ENCODE data around the gene DOCK9. TPM values are rescaled to one million over a fixed set of nuclear protein-coding genes. Genes with fewer than 3 reads are reported as not detected.

DOCK9 gene
- total RNA-seq, 1 donor from 2014 or later, result 45.9 TPM

DNA sequence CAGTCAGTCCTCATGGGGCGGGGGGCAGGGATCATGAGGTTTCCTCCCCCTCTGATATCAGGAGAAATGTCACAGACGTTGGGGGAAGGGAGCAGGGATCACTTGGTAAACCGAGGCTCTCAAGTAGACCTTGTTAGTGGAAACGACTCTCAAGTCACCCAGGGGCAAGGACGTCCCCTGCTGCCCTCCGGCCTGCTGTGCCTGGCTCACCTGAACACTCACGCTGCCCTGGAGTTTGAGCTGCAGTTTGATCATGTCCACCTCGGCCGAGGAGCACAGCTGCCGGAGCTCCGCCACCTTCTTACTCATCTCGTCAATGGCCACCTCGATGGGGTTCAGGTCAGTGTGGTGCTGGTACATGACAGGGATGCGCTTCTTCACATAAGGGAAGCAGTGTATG, 177.8 kb downstream of the DOCK9 start:
- Mint-ChIP-seq H3K27ac (ENCODE audit: unreplicated experiment) (no peak overlapping the region), H3K4me1 (ENCODE audit: low read depth) (no peaks in the 10 kb centered on the region), H3K9me3 (ENCODE audit: low read depth) (no peaks in the 10 kb centered on the region), H3K27me3 (ENCODE audit: low read depth) (no peaks in the 10 kb centered on the region), H3K4me3 (ENCODE audit: unreplicated experiment) (no peak overlapping the region), H3K36me3 (ENCODE audit: low read depth) (peaks cover 29% of the 10 kb centered on the region)
- no peak for DNase-seq (ENCODE audit: low spot score)
- TF ChIP-seq, protein P1, sequence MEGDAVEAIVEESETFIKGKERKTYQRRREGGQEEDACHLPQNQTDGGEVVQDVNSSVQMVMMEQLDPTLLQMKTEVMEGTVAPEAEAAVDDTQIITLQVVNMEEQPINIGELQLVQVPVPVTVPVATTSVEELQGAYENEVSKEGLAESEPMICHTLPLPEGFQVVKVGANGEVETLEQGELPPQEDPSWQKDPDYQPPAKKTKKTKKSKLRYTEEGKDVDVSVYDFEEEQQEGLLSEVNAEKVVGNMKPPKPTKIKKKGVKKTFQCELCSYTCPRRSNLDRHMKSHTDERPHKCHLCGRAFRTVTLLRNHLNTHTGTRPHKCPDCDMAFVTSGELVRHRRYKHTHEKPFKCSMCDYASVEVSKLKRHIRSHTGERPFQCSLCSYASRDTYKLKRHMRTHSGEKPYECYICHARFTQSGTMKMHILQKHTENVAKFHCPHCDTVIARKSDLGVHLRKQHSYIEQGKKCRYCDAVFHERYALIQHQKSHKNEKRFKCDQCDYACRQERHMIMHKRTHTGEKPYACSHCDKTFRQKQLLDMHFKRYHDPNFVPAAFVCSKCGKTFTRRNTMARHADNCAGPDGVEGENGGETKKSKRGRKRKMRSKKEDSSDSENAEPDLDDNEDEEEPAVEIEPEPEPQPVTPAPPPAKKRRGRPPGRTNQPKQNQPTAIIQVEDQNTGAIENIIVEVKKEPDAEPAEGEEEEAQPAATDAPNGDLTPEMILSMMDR (IDR thresholded peaks at IDR 0.05), result no peak

- DNase-seq (ENCODE audit: low spot score), result no peak
- no peak overlapping the region for H3K4me3 Mint-ChIP-seq (ENCODE audit: unreplicated experiment)
- no peaks in the 10 kb centered on the region for H3K27me3 Mint-ChIP-seq (ENCODE audit: low read depth)
- H3K36me3 Mint-ChIP-seq (ENCODE audit: low read depth), result peaks cover 35% of the 10 kb centered on the region
- no peak overlapping the region for H3K27ac Mint-ChIP-seq (ENCODE audit: unreplicated experiment)
- TF ChIP-seq, protein P1 (IDR thresholded peaks at IDR 0.05), result no peak
- H3K9me3 Mint-ChIP-seq (ENCODE audit: low read depth), result no peaks in the 10 kb centered on the region
- H3K4me1 Mint-ChIP-seq (ENCODE audit: low read depth), result no peaks in the 10 kb centered on the region
Observed at GRCh38 chr13:98798849-98799645, 178.8 kb downstream of the DOCK9 start.

DNA sequence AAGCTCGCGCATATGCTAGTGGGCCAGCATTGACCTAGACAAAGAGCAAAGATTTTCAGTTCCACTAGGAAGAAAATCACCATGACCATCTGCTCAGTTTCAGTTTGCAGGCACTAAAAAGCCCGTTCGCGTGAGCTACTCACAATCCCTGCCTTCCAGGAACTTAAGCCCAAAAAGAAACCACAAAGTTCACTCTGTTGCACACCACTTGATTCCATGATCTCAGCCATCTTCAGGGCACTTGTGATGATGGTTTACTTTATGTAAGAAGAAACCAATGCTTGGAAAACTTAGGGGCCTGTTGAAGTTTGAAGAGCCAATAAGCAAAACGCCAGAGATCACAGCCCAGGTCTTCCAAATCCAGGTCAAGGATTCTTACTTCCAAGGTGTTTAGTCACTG, 180.4 kb downstream of the DOCK9 start:
- DNase-seq (ENCODE audit: low spot score), result no peak
- H3K27me3 Mint-ChIP-seq (ENCODE audit: low read depth), result no peaks in the 10 kb centered on the region
- H3K36me3 Mint-ChIP-seq (ENCODE audit: low read depth), result peaks cover 34% of the 10 kb centered on the region
- no peak overlapping the region for H3K4me3 Mint-ChIP-seq (ENCODE audit: unreplicated experiment)
- no peaks in the 10 kb centered on the region for H3K4me1 Mint-ChIP-seq (ENCODE audit: low read depth)
- TF ChIP-seq, protein P1 (IDR thresholded peaks at IDR 0.05), result no peak
- no peaks in the 10 kb centered on the region for H3K9me3 Mint-ChIP-seq (ENCODE audit: low read depth)
- H3K27ac Mint-ChIP-seq (ENCODE audit: unreplicated experiment), result no peak overlapping the region

DNA sequence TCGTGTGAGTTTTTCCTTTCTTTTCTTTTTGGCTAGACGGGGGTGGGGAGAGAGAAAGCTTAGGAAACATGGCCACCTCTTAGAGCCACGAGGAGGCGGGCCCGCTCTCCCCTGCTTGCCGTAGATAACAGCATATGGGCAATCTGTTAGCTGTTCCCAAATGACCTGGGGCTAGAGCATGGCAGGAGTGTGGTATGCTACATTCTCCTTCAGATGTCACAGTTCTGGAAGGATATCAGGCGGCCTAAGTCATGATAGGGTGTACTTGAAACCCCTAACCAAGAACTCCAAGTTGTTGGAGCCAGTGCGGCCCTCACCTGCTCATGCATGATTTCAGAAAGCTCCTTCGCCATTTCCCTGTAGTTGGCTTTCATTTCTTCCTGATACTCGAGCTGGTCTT, 181.1 kb downstream of the DOCK9 start:
- DNase-seq (ENCODE audit: low spot score), result no peak
- Mint-ChIP-seq H3K27me3 (ENCODE audit: low read depth) (no peaks in the 10 kb centered on the region), H3K4me1 (ENCODE audit: low read depth) (no peaks in the 10 kb centered on the region), H3K4me3 (ENCODE audit: unreplicated experiment) (no peak overlapping the region), H3K9me3 (ENCODE audit: low read depth) (no peaks in the 10 kb centered on the region), H3K27ac (ENCODE audit: unreplicated experiment) (no peak overlapping the region), H3K36me3 (ENCODE audit: low read depth) (peaks cover 37% of the 10 kb centered on the region)
- TF ChIP-seq, protein P1 (IDR thresholded peaks at IDR 0.05), result no peak

DNA sequence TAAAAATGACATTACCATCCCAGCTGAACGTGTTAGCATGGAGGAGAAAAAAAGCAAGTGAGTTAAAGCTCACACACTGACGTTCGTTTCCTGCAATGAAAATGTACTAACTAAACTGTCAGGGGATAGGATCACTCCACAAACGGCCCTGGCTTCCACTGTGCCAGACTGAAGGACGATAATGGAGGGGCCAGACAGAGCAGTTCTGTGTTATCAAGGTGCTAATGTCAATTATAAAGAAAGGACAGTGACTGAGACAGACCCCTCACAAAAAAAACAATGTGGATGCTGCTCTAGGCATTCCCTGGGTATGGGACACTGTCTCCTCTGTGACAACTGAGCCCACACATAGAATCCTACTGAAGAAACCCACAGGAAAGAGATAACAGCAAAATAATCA, 181.7 kb downstream of the DOCK9 start:
- Mint-ChIP-seq H3K27ac (ENCODE audit: unreplicated experiment) (no peak overlapping the region), H3K9me3 (ENCODE audit: low read depth) (no peaks in the 10 kb centered on the region), H3K4me1 (ENCODE audit: low read depth) (no peaks in the 10 kb centered on the region), H3K4me3 (ENCODE audit: unreplicated experiment) (no peak overlapping the region), H3K27me3 (ENCODE audit: low read depth) (no peaks in the 10 kb centered on the region), H3K36me3 (ENCODE audit: low read depth) (peaks cover 38% of the 10 kb centered on the region)
- TF ChIP-seq, protein P1 (IDR thresholded peaks at IDR 0.05), result no peak
- DNase-seq (ENCODE audit: low spot score), result no peak
